NCI-H2107 treated with DMSO at 0.1 percent for 48 hours (cell line): Measurements from ENCODE around the gene AGA.
A peak's percentile ranks its signal among the peaks of the same experiment; 100 is the strongest.

Experiments
- DNase-seq: peaks from one replicate; lab custom pipeline; 2025; ENCODE audit not compliant: unreplicated experiment; lab: John Stamatoyannopoulos, UW

Gene AGA

DNA sequence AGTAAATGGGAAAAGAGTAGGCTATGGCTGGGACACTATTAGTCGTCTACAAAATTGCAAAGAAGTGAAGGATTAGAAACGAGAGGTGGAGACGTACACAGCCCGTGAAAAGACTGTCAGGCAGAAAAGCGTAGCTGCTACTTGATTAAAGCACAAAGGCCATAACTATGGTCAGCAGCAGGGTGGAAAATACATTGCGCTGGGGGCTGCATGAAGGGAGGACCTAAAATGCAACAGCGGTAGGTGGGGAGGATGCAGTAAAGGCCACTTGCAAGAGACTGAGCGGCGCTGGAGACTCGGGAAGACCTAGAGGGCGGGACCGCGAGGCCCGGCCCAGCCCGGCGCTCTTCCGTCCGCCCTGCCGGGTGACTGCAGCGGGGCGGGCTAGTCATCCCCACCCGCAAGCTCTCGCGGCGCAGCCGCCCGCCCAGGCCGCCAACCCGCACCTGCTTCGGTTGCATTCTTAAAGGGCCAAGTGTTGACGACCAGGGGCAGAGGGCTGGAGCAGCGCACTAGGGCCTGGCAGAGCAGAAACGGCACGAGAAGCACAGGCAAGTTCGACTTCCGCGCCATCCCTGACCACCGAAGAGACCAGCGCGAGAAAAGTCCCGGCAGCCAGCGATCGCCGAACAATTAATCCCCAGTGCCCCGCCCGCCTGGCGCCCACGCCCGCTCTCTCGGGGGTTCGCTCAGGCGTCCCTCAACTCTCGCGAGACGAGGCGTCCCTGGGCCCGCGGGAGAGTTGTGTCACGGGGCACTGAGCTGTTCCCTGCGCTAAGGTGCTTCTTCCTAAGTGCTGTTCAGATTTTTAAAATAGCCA lies at the start of gene AGA:
Gene AGA (minus strand): TSS at position 635 of the 820 bp plus-strand sequence. CDS start 62 bp downstream, at position 573.
- DNase-seq = peak; percentile 70

DNA sequence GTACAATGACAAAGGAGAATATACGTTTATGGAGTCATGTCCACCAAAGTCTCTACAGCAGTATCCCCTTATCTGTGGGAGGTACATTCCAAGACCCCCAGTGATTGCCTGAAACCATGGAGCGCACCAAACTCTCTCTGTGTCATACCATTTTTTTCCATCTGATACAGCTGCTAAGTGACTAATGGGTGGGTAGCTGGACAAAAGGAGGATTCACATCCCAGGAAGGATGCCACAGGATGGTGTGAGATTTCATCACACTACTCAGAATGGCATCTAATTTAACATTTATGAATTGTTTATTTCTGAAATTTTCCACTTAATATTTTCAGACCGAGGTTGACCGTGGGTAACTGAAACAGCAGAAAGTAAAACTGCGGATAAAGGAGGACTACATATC lies 49.8 kb upstream of the AGA start:
- no peak for DNase-seq

DNA sequence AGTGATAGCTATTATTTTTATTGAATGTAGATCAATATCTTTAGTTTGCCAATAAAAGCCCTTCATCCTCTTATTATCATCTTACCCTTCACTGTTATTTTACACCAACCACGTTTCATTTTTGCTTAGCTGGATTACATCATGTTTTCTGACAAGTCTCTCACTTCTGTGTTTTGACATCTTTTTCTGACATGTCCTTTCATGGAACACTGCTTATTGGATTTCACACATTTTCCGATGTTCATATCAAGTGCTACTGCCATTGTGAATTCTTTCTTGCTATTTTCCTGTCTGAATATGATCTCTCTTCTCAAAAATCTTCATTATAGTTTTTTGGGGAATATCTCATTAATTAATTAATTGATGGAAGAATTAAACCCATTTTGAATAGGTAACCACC lies 48.5 kb upstream of the AGA start:
- no peak for DNase-seq

DNA sequence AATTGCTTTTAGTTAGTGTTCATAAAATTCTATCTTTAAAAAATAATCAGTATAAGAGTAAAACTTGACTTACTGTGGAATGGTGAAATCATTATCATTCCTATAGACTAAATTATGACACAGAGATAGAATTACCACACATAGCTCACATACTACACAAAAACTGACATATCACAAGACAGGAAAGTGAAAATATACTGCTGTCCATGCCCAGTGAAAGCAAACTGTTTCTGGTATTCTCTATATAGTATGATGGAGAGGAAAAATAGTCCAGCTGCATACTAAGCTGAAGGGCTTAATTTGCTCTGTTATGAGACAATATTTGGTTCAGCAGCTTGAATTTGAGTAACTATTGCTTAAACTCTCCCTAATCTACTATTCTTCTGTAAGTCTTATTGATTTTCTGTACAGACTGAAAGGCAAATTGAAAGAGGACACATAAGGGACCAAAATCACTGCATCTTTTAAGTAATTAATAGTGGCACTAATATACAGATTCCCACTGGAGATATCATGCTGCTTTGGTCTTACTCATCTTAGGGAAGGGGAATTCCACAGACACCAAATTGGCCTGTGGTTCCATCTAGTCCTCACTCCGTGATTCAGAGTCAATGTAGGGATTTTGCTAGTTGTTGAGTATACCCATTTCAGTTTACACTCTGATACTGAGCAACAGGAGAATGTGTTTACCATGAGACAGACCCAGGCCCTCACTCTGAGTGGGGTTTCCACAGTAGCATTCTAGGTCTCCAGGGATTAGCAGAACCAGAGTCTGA lies 47.4 kb upstream of the AGA start:
- no peak for DNase-seq

DNA sequence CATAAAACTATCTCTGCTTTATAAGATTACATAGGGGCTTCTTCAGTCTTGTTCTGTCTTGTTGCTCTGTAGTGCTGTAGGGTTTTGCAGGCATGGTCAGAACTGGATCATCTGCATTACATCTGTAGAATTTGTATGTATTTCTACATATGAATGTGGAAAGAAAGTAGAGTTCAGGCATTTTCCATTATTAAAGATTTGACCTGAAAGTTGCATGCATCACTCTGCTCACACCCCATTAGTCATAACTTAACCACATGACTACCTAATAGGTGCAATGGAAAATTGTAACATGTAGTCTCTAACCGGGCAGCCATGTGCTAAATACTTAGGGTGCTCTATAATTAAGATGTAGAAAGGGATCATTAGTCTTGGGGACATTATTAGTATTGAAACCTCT lies 45.7 kb upstream of the AGA start:
- DNase-seq = no peak

DNA sequence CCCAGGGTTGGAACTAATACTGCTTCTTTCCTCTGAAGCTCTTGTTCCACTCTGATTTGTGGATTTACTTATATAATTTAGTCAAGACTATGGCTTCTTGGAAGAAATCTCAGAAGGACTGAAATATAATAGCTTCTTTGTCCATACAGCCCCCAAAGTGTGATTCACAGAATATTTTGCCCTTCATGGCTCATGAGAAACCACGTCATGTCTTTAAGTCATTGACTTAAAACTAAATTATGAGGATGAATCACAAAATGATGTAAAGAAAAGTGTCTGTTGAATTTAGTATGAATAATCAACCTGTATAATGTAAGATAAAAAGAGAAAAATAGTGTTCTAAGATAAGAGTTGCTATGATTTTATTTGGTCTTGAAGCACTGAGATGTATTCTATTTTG lies 43.3 kb upstream of the AGA start:
- no peak for DNase-seq

DNA sequence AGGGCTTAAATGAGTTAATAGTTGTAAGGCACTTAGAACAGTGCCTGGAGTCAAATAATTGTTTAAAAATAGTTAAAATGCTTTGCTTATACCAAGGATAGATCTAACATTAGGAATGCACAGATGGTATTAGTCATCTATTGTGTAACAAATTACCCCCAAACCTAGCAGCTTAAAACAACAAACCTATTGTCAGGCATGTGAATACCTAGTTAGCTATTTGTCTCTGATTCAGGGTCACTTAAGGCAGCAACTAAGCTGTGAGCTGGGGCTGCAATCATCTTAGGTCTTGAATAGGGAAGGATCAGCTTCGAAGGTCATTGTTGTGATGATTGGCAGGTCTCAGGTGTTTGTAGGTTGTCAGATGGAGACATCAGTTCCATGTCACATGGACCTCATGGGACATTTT lies 42.4 kb upstream of the AGA start:
- no peak for DNase-seq

DNA sequence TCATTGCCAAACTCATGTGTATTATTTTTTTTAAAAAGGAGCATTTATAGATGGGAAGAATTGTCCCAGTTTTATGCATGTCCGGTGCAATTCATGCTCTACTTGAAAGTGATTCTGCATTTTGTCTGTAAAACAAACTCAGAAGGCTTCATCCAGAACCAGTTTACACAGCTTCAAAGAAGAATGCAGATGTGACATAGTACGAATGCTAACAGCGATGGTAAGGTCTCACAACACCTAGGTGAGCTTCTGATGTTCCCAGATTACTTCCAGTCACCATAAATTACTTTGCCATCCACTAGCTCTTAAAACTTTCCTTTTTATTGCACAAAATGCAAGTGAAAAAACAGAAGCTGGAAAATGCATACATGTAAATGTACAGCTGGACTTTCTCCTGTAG lies 41.5 kb upstream of the AGA start:
- DNase-seq = no peak

DNA sequence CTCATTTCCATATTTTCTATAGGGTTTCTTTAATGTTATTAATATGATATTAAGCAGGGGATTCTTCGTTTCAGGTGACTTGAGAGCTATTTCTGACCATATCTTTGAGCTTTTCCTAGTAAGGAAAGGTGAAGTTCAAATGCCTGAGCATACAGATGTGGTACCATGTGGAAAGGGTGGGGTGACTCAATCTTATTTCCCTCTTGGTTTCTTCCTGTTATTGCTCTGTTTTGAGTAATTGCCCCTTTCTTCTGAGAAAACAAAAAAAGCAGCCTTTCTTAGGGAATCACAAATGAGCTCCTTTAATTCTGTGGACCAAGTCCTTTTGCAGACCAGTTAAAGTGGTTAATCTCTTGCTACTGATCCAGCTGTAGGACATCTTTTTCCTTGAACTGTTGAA lies 41.0 kb upstream of the AGA start:
- DNase-seq = no peak

DNA sequence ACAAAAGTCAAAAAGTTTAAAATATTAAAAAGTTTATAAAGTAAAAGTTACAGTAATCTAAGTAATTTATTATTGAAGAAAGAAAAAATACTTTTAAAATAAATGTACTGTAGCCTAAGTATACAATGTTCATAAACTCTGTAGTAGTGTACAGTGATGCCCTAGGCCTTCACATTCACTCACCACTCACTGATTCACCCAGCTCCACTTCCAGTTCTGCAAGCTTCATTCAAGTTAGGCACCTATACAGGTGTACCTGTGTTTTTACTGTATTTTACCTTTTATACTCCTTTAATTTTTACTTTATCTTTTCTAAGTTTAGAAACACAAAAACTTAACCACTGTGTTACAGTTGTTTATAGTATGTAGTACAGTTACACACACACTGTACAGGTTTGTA lies 40.1 kb upstream of the AGA start:
- DNase-seq = no peak

DNA sequence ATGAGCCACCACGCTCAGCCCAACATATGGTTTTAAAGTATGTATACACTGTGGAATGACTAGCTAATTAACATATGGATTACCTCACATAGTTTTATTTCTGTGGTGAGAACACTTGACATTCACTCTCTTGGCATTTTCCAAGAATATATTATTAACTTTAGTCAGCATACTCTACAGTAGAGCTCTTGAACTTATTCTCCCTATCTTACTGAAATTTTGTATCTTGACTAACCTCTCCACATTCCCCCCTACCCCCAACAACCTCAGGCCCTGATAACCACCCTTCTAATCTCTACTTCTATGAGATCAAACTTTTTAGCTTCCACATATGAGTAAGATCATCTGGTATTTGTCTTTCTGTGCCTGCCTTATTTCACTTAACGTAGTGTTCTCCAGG lies 38.6 kb upstream of the AGA start:
- no peak for DNase-seq

DNA sequence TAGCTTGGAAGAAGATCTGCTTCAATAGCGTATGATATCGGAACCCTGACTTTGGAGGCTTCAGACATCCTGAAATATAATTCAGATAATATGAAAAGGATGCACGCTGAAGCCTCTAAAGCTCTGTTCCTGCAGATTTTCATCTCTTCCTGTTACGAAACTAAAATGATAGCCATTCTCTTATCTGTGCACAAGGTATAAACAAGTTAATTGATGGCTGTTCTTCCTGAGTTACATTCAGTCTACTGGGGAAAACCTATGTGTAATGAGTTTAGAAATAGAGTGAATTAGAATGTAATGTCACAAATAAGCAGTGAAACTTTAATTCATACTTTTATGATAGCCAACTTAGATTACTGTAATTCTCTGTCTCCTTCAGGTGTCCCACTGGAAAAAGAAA lies 36.8 kb upstream of the AGA start:
- DNase-seq = no peak

DNA sequence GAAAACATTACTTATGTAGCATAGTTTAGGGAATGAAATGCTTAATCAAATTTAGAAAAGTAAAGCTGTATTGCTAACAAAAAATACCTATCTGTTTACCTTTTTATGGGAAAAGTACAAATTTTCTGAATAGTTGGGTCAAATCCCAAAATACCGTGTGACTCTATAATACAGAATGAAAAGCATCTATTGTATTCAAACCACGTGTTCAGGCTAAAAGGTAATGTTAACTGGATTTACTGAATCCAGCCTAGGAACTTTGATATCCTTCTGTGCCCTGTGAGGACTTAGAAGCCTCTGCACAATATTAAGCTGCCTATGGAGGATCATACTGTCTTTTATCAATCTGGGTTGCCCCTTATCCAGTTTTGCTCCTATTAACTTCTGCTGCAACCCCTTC lies 36.3 kb upstream of the AGA start:
- no peak for DNase-seq

DNA sequence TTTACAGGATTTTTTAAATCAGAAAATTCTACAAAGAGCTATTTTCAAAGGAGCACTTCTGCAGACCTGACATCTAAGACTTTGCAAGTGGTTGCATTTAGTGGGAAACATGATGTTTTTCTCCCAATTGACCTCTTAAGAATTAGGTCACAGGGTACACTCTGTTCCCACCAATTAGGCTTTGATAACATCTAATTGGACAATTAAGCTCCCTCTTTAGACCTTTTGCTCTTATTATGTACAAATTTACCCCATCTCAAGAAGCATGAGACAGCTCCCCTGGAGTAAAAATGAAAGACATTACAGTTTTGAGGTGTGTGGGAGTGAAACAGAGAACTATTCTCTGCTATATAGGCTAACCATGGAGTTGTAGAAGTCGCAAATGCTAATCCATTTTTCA lies 31.8 kb upstream of the AGA start:
- no peak for DNase-seq

DNA sequence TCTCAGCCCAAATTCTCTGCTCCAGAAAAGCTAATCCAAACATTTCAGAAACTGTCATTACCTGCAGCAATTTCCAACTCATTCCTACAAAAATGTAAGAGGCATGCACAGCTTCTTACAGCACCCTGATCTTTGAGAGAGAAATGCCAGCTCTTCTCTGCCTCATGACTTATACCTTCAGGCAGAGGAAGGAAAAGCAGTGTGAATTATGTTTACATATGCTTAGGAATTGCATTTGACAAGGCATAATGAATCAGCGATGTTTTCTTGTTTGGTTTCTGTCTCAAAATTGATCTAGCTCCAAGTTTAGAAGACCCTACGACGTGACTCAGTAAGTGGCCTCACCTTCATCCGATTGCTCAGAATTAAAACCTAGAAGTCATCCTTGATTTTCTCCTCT lies 21.8 kb upstream of the AGA start:
- DNase-seq = no peak

DNA sequence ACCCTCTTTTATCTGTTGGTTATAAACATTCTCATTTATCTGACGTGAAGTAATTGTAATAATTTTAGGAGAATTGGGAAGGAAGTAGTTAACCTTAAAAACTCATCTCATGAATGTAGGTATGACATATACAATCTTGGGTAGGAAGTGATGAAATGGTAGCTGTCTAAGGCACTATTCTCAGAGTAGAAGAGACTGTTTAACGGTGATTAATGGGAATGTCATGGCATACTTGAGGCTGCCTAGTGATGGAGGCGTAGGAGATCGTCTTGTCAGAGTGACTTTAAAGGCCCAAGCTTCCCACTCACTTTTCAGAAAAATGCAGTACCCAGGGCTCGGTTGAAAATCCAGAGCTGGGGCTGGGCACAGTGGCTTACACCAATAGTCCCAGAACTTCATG lies 19.4 kb upstream of the AGA start:
- DNase-seq = no peak

DNA sequence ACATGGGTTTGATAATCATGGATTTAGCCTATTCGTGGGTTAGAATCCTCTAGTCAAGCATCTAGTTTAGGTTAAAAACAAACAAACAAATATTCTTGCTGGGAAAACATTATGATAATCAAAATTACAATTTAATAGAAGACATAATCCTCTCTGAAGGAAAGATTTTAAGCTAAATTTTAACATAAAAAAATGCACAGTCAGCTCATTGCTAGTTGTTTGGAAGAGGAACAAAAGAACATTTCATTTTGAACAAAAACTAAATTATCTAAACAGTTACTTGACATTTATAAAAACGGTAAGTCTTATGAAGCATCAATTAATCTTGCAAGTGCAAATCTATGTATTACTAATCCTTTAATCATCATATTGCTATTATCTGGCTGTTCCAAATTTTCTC lies 18.2 kb upstream of the AGA start:
- no peak for DNase-seq

DNA sequence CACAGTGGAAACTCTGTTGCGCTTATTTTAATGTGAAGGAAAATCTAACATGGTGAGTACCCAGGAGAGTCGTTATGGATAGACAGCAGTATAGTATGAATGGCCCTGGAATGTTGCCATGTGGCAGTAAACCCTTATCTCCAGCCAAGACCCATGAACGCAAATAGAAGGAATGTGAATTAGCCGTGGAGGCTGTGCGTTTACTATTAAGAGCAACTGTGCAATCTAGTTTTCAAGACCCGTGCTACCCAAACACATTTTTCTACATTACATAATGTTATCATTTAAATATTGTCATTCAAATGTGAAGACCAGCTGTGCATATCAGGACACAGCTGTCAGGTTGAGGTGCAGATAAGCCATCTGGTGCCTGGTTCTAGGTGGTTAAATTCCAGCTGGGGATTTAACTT lies 13.3 kb upstream of the AGA start:
- no peak for DNase-seq

DNA sequence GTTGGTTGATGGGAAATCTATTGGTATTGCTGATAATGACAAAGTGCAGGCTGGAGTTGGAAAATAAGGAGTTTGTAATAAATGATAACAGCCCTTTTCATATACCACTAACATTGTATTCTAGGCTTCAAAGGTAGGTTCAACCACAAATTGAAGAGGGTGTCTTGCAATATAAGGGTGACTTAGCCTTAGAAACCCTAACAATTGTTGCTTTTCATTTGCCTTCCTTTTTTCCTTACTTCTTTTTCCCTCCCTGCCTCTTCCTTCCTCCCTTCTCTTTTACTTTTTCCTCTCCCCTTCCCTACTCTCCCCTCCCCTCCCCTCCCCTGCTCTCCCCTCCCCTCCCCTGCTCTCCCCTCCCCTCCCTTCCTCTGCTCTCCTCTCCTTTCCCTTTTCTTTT lies 10.9 kb upstream of the AGA start:
- DNase-seq = no peak

DNA sequence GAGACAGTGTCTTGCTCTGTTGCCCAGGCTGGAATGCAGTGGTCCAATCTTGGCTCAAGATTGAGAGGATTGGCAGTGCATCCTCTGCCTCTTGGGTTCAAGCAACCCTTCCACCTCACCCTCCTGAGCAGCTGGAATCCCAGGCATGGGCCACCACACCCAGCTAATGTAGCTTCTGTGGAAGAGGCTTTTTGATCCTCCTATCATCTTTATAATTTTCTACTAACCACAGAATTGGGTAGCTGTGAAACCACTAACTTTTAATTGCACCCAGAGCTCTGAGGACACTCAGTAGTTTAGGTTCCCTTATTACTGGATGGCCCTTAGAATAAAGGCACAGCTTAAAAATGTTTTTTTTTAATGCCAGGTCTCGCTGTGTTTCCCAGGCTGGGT lies 8.9 kb upstream of the AGA start:
- no peak for DNase-seq

DNA sequence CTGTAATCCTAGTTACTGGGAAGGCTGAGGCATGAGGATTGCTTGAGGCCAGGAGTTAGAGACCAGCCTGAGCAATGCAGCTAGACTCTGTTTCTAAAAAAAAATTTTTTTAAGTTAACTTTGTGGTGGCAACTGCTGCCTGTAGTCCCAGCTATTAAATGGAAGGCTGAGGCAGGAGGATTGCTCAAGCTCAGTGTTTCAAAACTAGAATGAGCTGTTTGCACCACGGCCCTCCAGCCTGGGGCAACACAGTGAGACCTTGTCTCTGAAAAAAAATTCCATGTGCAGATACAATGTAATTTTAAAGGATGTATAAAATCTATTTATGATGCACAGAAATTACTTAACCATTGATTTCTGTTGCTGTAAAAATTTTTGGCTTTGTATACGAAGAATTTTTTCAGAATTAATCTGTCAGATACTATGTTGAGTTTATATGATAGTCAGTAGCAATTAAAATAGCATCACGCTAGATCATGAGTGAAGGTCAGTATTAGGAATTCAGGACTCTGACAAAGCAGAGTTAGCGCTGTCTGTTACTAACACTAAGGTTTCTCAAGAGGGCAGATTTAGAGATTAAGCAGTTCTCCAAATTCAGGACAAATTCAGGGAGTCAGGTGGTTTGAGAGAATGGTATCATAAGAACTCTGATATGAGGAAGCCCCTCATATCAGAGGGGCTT lies 8.3 kb upstream of the AGA start:
- no peak for DNase-seq

DNA sequence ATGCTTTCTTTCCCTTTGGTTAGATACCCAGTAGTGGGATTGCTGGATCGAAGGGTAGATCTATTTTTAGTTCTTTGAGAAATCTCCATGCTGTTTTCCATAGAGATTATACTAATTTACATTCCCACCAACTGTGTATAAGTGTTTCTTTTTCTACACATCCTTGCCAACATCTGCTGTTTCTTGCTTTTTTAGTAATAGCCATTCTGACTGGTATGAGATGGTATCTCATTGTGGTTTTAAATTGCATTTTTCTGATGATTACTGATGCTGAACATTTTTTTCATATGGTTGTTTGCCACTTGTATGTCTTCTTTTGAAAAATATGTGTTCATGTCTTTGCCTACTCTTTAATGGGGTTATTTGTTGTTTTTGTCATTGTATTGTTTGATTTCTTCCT lies 6.6 kb upstream of the AGA start:
- DNase-seq = no peak
